ENCODE measurements around the gene CD80.

Gene CD80

DNA sequence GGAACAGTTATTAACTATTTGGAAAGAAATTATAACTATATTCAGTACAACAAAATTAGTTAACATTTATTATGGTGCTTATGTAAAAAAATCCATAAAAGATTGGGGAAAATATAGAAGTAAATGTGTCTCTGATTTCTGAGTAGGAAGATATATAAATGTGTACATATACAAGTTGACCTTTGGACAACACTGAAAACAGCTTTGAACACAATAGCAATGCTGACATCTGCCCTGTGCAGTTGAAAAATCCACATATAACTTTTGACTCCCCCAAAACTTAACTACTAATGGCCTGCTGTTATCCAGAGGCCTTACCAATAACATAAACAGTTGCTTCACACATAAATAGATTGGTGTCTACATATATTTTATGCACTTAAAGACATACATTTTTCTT lies 48.7 kb downstream of the CD80 start:
- TF ChIP-seq CTCF (IDR thresholded peaks at IDR 0.05; ENCODE audit: control extremely low read depth, extremely low read depth, low read depth, missing control alignments) = no peak
- no peak for DNase-seq (ENCODE audit: extremely low spot score)
- ChIA-PET POLR2A (no interaction called here), CTCF (no interaction called here)

GRCh38 chr3:119508172-119508845 lies 51.1 kb downstream of the CD80 start:
- DNase-seq (ENCODE audit: extremely low spot score) = no peak
- no peak for TF ChIP-seq CTCF (IDR thresholded peaks at IDR 0.05; ENCODE audit: control extremely low read depth, extremely low read depth, low read depth, missing control alignments)
- POLR2A ChIA-PET = interaction anchor here (1.1 kb wide), 1 partner anchor 10 kb away, joined by 5 read pairs; the partner anchor contains the start of gene TIMMDC1
- CTCF ChIA-PET = interaction anchor here (1.5 to 2.2 kb wide), 2 partner anchors 10 to 173 kb away, joined by 5 to 8 read pairs; no protein-coding TSS in a partner anchor

GRCh38 chr3:119507404-119507803 lies 52.0 kb downstream of the CD80 start:
- POLR2A ChIA-PET = interaction anchor here (0.6 to 1.3 kb wide), 2 partner anchors 9 to 199 kb away, joined by 3 to 4 read pairs; partner anchors contain the start of gene TIMMDC1
- no peak for TF ChIP-seq CTCF (IDR thresholded peaks at IDR 0.05; ENCODE audit: control extremely low read depth, extremely low read depth, low read depth, missing control alignments)
- DNase-seq (ENCODE audit: extremely low spot score) = no peak
- CTCF ChIA-PET = interaction anchor here (1.6 to 2.2 kb wide), 2 partner anchors 9 to 10 kb away, joined by 8 read pairs; partner anchors contain the start of gene TIMMDC1

GRCh38 chr3:119506631-119507030 lies 52.8 kb downstream of the CD80 start:
- no peak for TF ChIP-seq CTCF (IDR thresholded peaks at IDR 0.05; ENCODE audit: control extremely low read depth, extremely low read depth, low read depth, missing control alignments)
- POLR2A ChIA-PET = interaction anchor here (1.3 kb wide), 1 partner anchor 8 kb away, joined by 3 read pairs; the partner anchor contains the start of gene TIMMDC1
- DNase-seq (ENCODE audit: extremely low spot score) = no peak
- CTCF ChIA-PET = interaction anchor here (1.6 kb wide), 1 partner anchor 8 kb away, joined by 8 read pairs; the partner anchor contains the start of gene TIMMDC1

DNA sequence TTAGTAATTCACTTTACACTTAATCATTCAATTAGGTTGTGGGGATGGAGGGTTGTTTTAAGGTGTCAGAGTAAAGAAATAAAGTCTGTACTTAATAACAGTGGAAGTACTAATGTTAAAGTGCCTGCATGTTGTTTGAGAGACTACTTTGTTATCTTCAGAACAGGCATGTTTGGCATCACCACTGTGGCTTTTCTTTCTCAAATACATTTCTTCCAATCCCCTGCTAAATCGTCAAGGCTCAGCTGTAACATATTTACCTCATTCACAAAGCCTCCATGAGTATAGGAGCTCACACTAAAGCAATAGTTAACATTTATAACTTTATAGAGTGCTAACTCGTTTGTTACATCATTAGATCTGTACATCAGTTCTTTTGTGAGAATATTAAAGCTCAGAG lies 58.5 kb downstream of the CD80 start:
- ChIA-PET POLR2A (no interaction called here), CTCF (interaction anchor here (0.8 to 1.9 kb wide), 5 partner anchors 26 to 135 kb away, joined by 3 to 4 read pairs (median 3); no protein-coding TSS in a partner anchor)
- no peak for TF ChIP-seq CTCF (IDR thresholded peaks at IDR 0.05; ENCODE audit: control extremely low read depth, extremely low read depth, low read depth, missing control alignments)
- no peak for DNase-seq (ENCODE audit: extremely low spot score)

- POLR2A ChIA-PET = no interaction called here
- no peak for TF ChIP-seq CTCF (IDR thresholded peaks at IDR 0.05; ENCODE audit: control extremely low read depth, extremely low read depth, low read depth, missing control alignments)
- no peak for DNase-seq (ENCODE audit: extremely low spot score)
- CTCF ChIA-PET = interaction anchor here (0.8 to 1.9 kb wide), 7 partner anchors 14 to 100 kb away, joined by 3 to 7 read pairs (median 3); no protein-coding TSS in a partner anchor
Measured at GRCh38 chr3:119500265-119500664, 59.1 kb downstream of the CD80 start.

All from GM10248 (cell line).